GM10266 (cell line): ENCODE results near the gene AMIGO2.

ENCODE experiments used
- DNase-seq: peaks from one replicate; pipeline ENCODE4 v3.0.0; 2012; ENCODE audit errors: extremely low spot score
- TF ChIP-seq, protein P1 (sequence below): IDR thresholded peaks from 2 replicates; pipeline ENCODE4 v1.5.1; 2012; ENCODE audit warnings: mild to moderate bottlenecking, low read depth; ENCODE audit not compliant: control insufficient read depth, insufficient read depth; ENCODE audit errors: missing control alignments

The AMIGO2 gene

GRCh38 chr12:47097276-47097896 is 17.6 kb upstream of the AMIGO2 start:
- TF ChIP-seq, protein P1, sequence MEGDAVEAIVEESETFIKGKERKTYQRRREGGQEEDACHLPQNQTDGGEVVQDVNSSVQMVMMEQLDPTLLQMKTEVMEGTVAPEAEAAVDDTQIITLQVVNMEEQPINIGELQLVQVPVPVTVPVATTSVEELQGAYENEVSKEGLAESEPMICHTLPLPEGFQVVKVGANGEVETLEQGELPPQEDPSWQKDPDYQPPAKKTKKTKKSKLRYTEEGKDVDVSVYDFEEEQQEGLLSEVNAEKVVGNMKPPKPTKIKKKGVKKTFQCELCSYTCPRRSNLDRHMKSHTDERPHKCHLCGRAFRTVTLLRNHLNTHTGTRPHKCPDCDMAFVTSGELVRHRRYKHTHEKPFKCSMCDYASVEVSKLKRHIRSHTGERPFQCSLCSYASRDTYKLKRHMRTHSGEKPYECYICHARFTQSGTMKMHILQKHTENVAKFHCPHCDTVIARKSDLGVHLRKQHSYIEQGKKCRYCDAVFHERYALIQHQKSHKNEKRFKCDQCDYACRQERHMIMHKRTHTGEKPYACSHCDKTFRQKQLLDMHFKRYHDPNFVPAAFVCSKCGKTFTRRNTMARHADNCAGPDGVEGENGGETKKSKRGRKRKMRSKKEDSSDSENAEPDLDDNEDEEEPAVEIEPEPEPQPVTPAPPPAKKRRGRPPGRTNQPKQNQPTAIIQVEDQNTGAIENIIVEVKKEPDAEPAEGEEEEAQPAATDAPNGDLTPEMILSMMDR: no peak
- DNase-seq: no peak

GRCh38 chr12:47095446-47096236 is 15.9 kb upstream of the AMIGO2 start:
- no peak for DNase-seq
- TF ChIP-seq, protein P1: no peak

GRCh38 chr12:47094804-47095203 is 15.0 kb upstream of the AMIGO2 start:
- TF ChIP-seq, protein P1: no peak
- no peak for DNase-seq

- TF ChIP-seq, protein P1: no peak
- DNase-seq: no peak
Observed at GRCh38 chr12:47091009-47091408, 11.2 kb upstream of the AMIGO2 start.

GRCh38 chr12:47088021-47088944 is 8.5 kb upstream of the AMIGO2 start:
- DNase-seq: no peak

DNA sequence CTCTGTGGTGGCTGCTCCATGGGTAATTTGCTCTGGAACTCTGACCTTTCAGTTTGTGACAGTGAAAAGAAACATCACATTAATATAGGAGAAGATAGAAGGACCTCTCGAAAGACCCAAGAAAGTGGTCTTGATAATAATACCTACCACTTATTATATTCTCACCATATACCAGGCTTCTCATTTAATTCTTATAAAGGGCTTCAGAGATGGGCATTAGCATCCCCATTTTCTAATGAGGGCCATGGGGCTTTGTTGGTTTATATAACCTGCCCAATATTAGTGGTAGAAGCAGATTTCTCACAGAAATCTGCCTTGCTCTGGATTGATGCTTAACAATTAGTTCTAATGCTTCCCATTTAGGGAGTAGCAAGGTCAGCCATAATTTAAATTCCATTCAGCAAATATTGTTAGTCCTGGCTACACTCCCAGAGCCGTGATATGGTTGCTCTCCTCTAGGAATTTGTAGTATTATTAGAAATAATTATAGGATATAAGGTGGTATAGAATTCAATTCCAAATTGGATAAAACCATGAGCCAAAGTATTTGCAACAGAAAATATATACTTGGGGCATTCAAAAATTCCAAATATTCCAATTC is 7.4 kb upstream of the AMIGO2 start:
- no peak for DNase-seq
- TF ChIP-seq, protein P1: no peak

More at GRCh38 chr12:47088021-47088944, 8.5 kb upstream of the AMIGO2 start:
- TF ChIP-seq, protein P1: no peak
